Endothelial cell of umbilical vein (primary cell): ENCODE measurements around the gene ANO9. TPM values are rescaled to one million over a fixed set of nuclear protein-coding genes. Genes with fewer than 3 reads are reported as not detected.

Experiments used
- BruUV-seq: library from RNA; stranded (reverse); fragments of 400-500 nt; replicated peaks from 2 replicates; lab custom pipeline; 2021; lab: Mats Ljungman, UMichigan
- CTCF ChIA-PET: fragments of 300-600, 350-600 bp; sonication (Branson Sonifier 250); formaldehyde crosslinking; loops from one replicate; lab custom pipeline; 2021; ENCODE audit warnings: antibody characterized with exemption, inconsistent platforms; lab: Charles Lee
- POLR2A ChIA-PET: fragments of 300-600, 350-600 bp; sonication (Branson Sonifier 250); formaldehyde crosslinking; loops from one replicate; lab custom pipeline; 2021; ENCODE audit warnings: antibody characterized with exemption, inconsistent platforms; lab: Charles Lee
- DNase-seq: peaks from one replicate; pipeline ENCODE4 v3.0.0-alpha.2; 2011; ENCODE audit warnings: low read depth, low spot score
- FAIRE-seq: peaks from 2 replicates; lab custom pipeline; 2011; peaks lifted over from hg19 to GRCh38; lab: Jason Lieb, UNC
- H2AFZ ChIP-seq: 2 replicates; pipeline ENCODE4 v1.6.0; 2012; ENCODE audit warnings: low read depth, low read length, control low read depth, inconsistent platforms
- H3K27ac ChIP-seq: 2 replicates; pipeline ENCODE4 v1.5.1; 2011; ENCODE audit warnings: low read depth, mild to moderate bottlenecking, control low read depth, low read length, moderate library complexity; ENCODE audit not compliant: insufficient read depth
- H3K27me3 ChIP-seq, 2 experiments: 2 replicates each; pipeline versions ENCODE4 v1.6.0 to v1.6.1; 2011; ENCODE audit warnings: low read length in 2 of 2, mixed read lengths in 1 of 2; ENCODE audit not compliant: control insufficient read depth in 2 of 2, insufficient read depth in 2 of 2
- H3K36me3 ChIP-seq, 2 experiments: 2 replicates in 1 of 2; 3 replicates in 1 of 2; pipeline ENCODE4 v1.5.1; 2011; ENCODE audit warnings: low read length in 2 of 2, mild to moderate bottlenecking in 1 of 2, moderate library complexity in 1 of 2; ENCODE audit not compliant: control insufficient read depth in 2 of 2, insufficient read depth in 2 of 2; ENCODE audit errors: extremely low read depth in 1 of 2
- H3K4me1 ChIP-seq: 3 replicates; pipeline ENCODE4 v1.5.1; 2011; ENCODE audit warnings: mild to moderate bottlenecking, low read length; ENCODE audit not compliant: control insufficient read depth, insufficient read depth; ENCODE audit errors: extremely low read depth
- H3K4me2 ChIP-seq: 2 replicates; pipeline ENCODE4 v1.6.1; 2011; ENCODE audit warnings: low read length, control low read depth, mixed read lengths; ENCODE audit not compliant: insufficient read depth
- H3K4me3 ChIP-seq, 3 experiments: fragments of 200-600 bp in 1 of 3; sonication (generic), shearing (Covaris generic) in 1 of 3; replicated peaks in 1 of 3; 2 replicates each; pipeline ENCODE4 v1.5.1; 2011 to 2016; ENCODE audit warnings: control low read depth in 3 of 3, low read length in 3 of 3, mild to moderate bottlenecking in 2 of 3, inconsistent platforms in 1 of 3, low read depth in 1 of 3, moderate library complexity in 1 of 3; ENCODE audit not compliant: insufficient read depth in 1 of 3
- H3K79me2 ChIP-seq: 2 replicates; pipeline ENCODE4 v1.6.0; 2012; ENCODE audit warnings: low read length, inconsistent platforms; ENCODE audit not compliant: control insufficient read depth, insufficient read depth
- H3K9ac ChIP-seq: replicated peaks from 2 replicates; pipeline ENCODE3; 2011; ENCODE audit warnings: low read length, control low read depth; ENCODE audit not compliant: insufficient read depth; ENCODE audit errors: extremely low read depth
- H3K9me1 ChIP-seq: replicated peaks from 3 replicates; pipeline ENCODE4 v1.6.0; 2011; ENCODE audit warnings: mild to moderate bottlenecking, low read length; ENCODE audit not compliant: control insufficient read depth, insufficient read depth; ENCODE audit errors: extremely low read depth
- H3K9me3 ChIP-seq: replicated peaks from 2 replicates; pipeline ENCODE4 v1.5.1; 2012; ENCODE audit warnings: low read length, inconsistent platforms; ENCODE audit not compliant: control insufficient read depth, insufficient read depth
- H4K20me1 ChIP-seq: replicated peaks from 2 replicates; pipeline ENCODE3; 2011; ENCODE audit warnings: mild to moderate bottlenecking, low read length; ENCODE audit not compliant: control insufficient read depth, insufficient read depth; ENCODE audit errors: extremely low read depth
- CTCF ChIP-seq, 2 donors: IDR thresholded peaks; 1 replicate in 1 of 2; 2 replicates in 1 of 2; pipeline ENCODE4 v1.5.1; 2011; ENCODE audit warnings: low read length in 2 of 2, mild to moderate bottlenecking in 2 of 2, moderate library complexity in 2 of 2, control low read depth in 1 of 2, inconsistent platforms in 1 of 2, low read depth in 1 of 2; ENCODE audit not compliant: insufficient read depth in 1 of 2; ENCODE audit errors: extremely low read depth in 1 of 2
- EZH2 ChIP-seq: IDR thresholded peaks from 2 replicates; pipeline ENCODE4 v1.6.1; 2012; ENCODE audit warnings: borderline replicate concordance, low read depth, mild to moderate bottlenecking, moderate library complexity, low read length, inconsistent platforms; ENCODE audit not compliant: severe bottlenecking
- FOS ChIP-seq: IDR thresholded peaks from 2 replicates; pipeline ENCODE4 v1.6.1; 2011; ENCODE audit warnings: mild to moderate bottlenecking, low read length, moderate library complexity, borderline replicate concordance; ENCODE audit not compliant: insufficient read depth
- GATA2 ChIP-seq: IDR thresholded peaks from 2 replicates; pipeline ENCODE4 v1.7.0; 2011; ENCODE audit warnings: low read depth, mild to moderate bottlenecking, moderate library complexity, mixed read lengths, low read length; ENCODE audit not compliant: insufficient read length, insufficient read depth
- JUN ChIP-seq: IDR thresholded peaks from 2 replicates; pipeline ENCODE4 v1.6.1; 2011; ENCODE audit warnings: borderline replicate concordance, low read depth; ENCODE audit not compliant: insufficient read length, insufficient read depth
- MAX ChIP-seq: IDR thresholded peaks from 2 replicates; pipeline ENCODE4 v1.6.1; 2011; ENCODE audit not compliant: insufficient read depth, insufficient read length
- MYC ChIP-seq: IDR thresholded peaks from one replicate; pipeline ENCODE4 v1.6.1; 2011; ENCODE audit warnings: mild to moderate bottlenecking, low read depth, low read length
- POLR2A ChIP-seq: IDR thresholded peaks from 2 replicates; pipeline ENCODE4 v1.6.1; 2012; ENCODE audit warnings: low read depth, mild to moderate bottlenecking, control low read depth, low read length
- POLR2AphosphoS5 ChIP-seq: IDR thresholded peaks from 2 replicates; pipeline ENCODE4 v1.6.1; 2012; ENCODE audit warnings: low read depth, mild to moderate bottlenecking, control low read depth, low read length, moderate library complexity; ENCODE audit not compliant: insufficient read depth
- dilution Hi-C: fragments of 300-500 bp; cut with MboI; formaldehyde crosslinking; loops from one replicate; pipeline ENCODE4 v1.15.0; 2019; ENCODE audit warnings: low sequenced_read_pairs; ENCODE audit not compliant: extremely low pct_ligation_motif_present
- intact Hi-C: fragments of 100-400 bp; cut with micrococcal nuclease; formaldehyde crosslinking; loops from one replicate; pipeline ENCODE4 v1.10.0; 2022
- polyA plus RNA-seq, 4 experiments: library from polyadenylated mRNA; depleted of rRNA in 3 of 4; stranded (reverse) in 3 of 4; unstranded in 1 of 4; fragments of >200 nt; gene quantifications; 2 replicates each; pipeline versions ENCODE4 v1.2.1 to v1.2.3, GENCODE V29; 2011 to 2012; ENCODE audit warnings: missing spikeins in 1 of 4
- total RNA-seq: library from RNA; stranded (reverse); gene quantifications from 2 replicates; pipeline ENCODE4 v1.2.3, GENCODE V29; 2021

ANO9 gene
- total and polyA plus RNA-seq, 2 donors (not counting 3 experiments of a cell fraction or from before 2014, with no cell fraction given) = 0.23 TPM; not detected in 1

- no TSS peak for BruUV-seq
- intact Hi-C loops = loop anchor here (1.0 kb wide), 1 partner anchor 52 kb away; no protein-coding TSS in a partner anchor
- POLR2A ChIA-PET = no interaction called here
These were observed 45.9 kb downstream of the ANO9 start for GRCh38 chr11:395866-396265.

More at GRCh38 chr11:395866-396265, 45.9 kb downstream of the ANO9 start:
- H3K4me3 ChIP-seq = no peak overlapping the region
- no peaks in the 10 kb centered on the region for H4K20me1 ChIP-seq
- H2AFZ ChIP-seq = no peak overlapping the region
- H3K9me1 ChIP-seq = no peaks in the 10 kb centered on the region
- peaks cover 2% of the 10 kb centered on the region for H3K4me1 ChIP-seq
- no peak overlapping the region for H3K27ac ChIP-seq
- H3K9me3 ChIP-seq = no peaks in the 10 kb centered on the region
- dilution Hi-C loops = no loop called here
- CTCF ChIA-PET = interaction anchor here (1.8 to 2.4 kb wide), 7 partner anchors 9 to 145 kb away, joined by 4 to 55 read pairs (median 19); partner anchors contain the start of gene PTDSS2
- no peak overlapping the region for H3K4me2 ChIP-seq
- no peak for TF ChIP-seq FOS
- no peak for TF ChIP-seq CTCF (IDR thresholded peaks at IDR 0.05; ENCODE audit: extremely low read depth in 1 of 2, insufficient read depth in 1 of 2, low read depth in 1 of 2, low read length in 2 of 2)
- TF ChIP-seq MYC = no peak
- no peak for TF ChIP-seq POLR2A
- no peak for TF ChIP-seq GATA2
- no peak for TF ChIP-seq EZH2
- TF ChIP-seq MAX = no peak
- no peak for TF ChIP-seq POLR2AphosphoS5
- no peak for TF ChIP-seq JUN
- no peak for FAIRE-seq
- no peaks in the 10 kb centered on the region for H3K36me3 ChIP-seq
- DNase-seq = no peak
- no peaks in the 10 kb centered on the region for H3K79me2 ChIP-seq
- peaks cover 0 to 3% of the 10 kb centered on the region in 2 experiments for H3K27me3 ChIP-seq
- no peak overlapping the region for H3K9ac ChIP-seq
